Mesenchymal stem cell (in vitro differentiated cells and primary cell): Measurements from ENCODE around the gene MYO10.

Source experiments
- DNase-seq: peaks from one replicate; pipeline ENCODE4 v3.0.0-alpha.2; 2013
- H2AFZ ChIP-seq: one replicate; pipeline ENCODE4 v1.6.1; 2013; ENCODE audit warnings: low read depth, mild to moderate bottlenecking, control low read depth, inconsistent platforms, low read length, moderate library complexity
- H2AK5ac ChIP-seq: 2 replicates; pipeline ENCODE4 v1.6.1; 2013; ENCODE audit warnings: low read length, moderate library complexity, mild to moderate bottlenecking, inconsistent platforms; ENCODE audit not compliant: severe bottlenecking
- H2BK120ac ChIP-seq: one replicate; pipeline ENCODE4 v1.6.1; 2013; ENCODE audit warnings: low read depth, mild to moderate bottlenecking, inconsistent platforms, low read length, moderate library complexity
- H2BK12ac ChIP-seq, 2 experiments: one replicate each; pipeline ENCODE4 v1.6.1; 2013; ENCODE audit warnings: inconsistent platforms in 2 of 2, low read length in 2 of 2, mild to moderate bottlenecking in 2 of 2, moderate library complexity in 2 of 2, control low read depth in 1 of 2
- H2BK15ac ChIP-seq: one replicate; pipeline ENCODE4 v1.6.1; 2013; ENCODE audit warnings: mild to moderate bottlenecking, low read depth, inconsistent platforms; ENCODE audit not compliant: poor library complexity, severe bottlenecking
- H2BK5ac ChIP-seq: 2 replicates; pipeline ENCODE4 v1.6.1; 2013; ENCODE audit warnings: low read depth, mild to moderate bottlenecking, low read length, control low read depth, inconsistent platforms; ENCODE audit not compliant: poor library complexity, severe bottlenecking
- H3K14ac ChIP-seq, 2 experiments: one replicate each; pipeline ENCODE4 v1.6.1; 2013; ENCODE audit warnings: inconsistent platforms in 2 of 2, low read length in 2 of 2, control low read depth in 1 of 2, mild to moderate bottlenecking in 1 of 2, moderate library complexity in 1 of 2
- H3K18ac ChIP-seq, 2 experiments: one replicate each; pipeline ENCODE4 v1.6.1; 2013; ENCODE audit warnings: inconsistent platforms in 2 of 2, low read length in 2 of 2, control low read depth in 1 of 2, low read depth in 1 of 2, mild to moderate bottlenecking in 1 of 2
- H3K23ac ChIP-seq, 2 experiments: one replicate each; pipeline ENCODE4 v1.6.1; 2013; ENCODE audit warnings: inconsistent platforms in 2 of 2, low read length in 2 of 2, mild to moderate bottlenecking in 2 of 2, moderate library complexity in 2 of 2, control low read depth in 1 of 2
- H3K27ac ChIP-seq: 2 replicates; pipeline ENCODE4 v1.5.1; 2013; ENCODE audit warnings: mild to moderate bottlenecking, moderate library complexity, low read length, control low read depth, inconsistent platforms; ENCODE audit not compliant: poor library complexity, severe bottlenecking
- H3K27me3 ChIP-seq, 2 experiments: 2 replicates each; pipeline versions ENCODE4 v1.6.1 to v1.7.0; 2013; ENCODE audit warnings: low read length in 2 of 2, mild to moderate bottlenecking in 2 of 2, moderate library complexity in 2 of 2, control low read depth in 1 of 2, inconsistent platforms in 1 of 2; ENCODE audit not compliant: control insufficient read depth in 1 of 2, insufficient read depth in 1 of 2
- H3K36me3 ChIP-seq, 2 experiments: 2 replicates each; pipeline versions ENCODE4 v1.6.1 to v1.7.0; 2013; ENCODE audit warnings: low read length in 2 of 2, control low read depth in 1 of 2, inconsistent platforms in 1 of 2, low read depth in 1 of 2, mild to moderate bottlenecking in 1 of 2; ENCODE audit not compliant: insufficient read depth in 2 of 2, control insufficient read depth in 1 of 2
- H3K4ac ChIP-seq, 2 experiments: one replicate each; pipeline ENCODE4 v1.6.1; 2013; ENCODE audit warnings: inconsistent platforms in 2 of 2, low read length in 2 of 2, mild to moderate bottlenecking in 2 of 2, moderate library complexity in 2 of 2, control low read depth in 1 of 2, low read depth in 1 of 2
- H3K4me1 ChIP-seq: 2 replicates; pipeline ENCODE4 v1.6.1; 2013; ENCODE audit warnings: low read depth, low read length, control low read depth; ENCODE audit not compliant: control insufficient read depth, insufficient read depth
- H3K4me2 ChIP-seq: 2 replicates; pipeline ENCODE4 v1.6.1; 2013; ENCODE audit warnings: low read length, mild to moderate bottlenecking, inconsistent platforms; ENCODE audit not compliant: poor library complexity, severe bottlenecking
- H3K4me3 ChIP-seq, 2 experiments: 2 replicates each; pipeline versions ENCODE4 v1.5.1 to v1.7.0; 2013; ENCODE audit warnings: low read length in 2 of 2, mild to moderate bottlenecking in 2 of 2, control low read depth in 1 of 2, low read depth in 1 of 2; ENCODE audit not compliant: insufficient read depth in 1 of 2
- H3K79me1 ChIP-seq: replicated peaks from 2 replicates; pipeline ENCODE4 v1.6.1; 2013; ENCODE audit warnings: mild to moderate bottlenecking, control low read depth, low read length, inconsistent platforms; ENCODE audit not compliant: poor library complexity, severe bottlenecking
- H3K9ac ChIP-seq: 2 replicates; pipeline ENCODE4 v1.7.0; 2013; ENCODE audit warnings: mild to moderate bottlenecking, low read length, moderate library complexity
- H3K9me3 ChIP-seq: 2 replicates; pipeline ENCODE4 v1.7.0; 2013; ENCODE audit warnings: mild to moderate bottlenecking, low read length; ENCODE audit not compliant: control insufficient read depth
- H4K8ac ChIP-seq: one replicate; pipeline ENCODE4 v1.6.1; 2013; ENCODE audit warnings: inconsistent platforms, mild to moderate bottlenecking, low read length, moderate library complexity
- H4K91ac ChIP-seq: one replicate; pipeline ENCODE4 v1.6.1; 2013; ENCODE audit warnings: mild to moderate bottlenecking, low read length, inconsistent platforms
- WGBS: methylation state at CpG from one replicate; pipeline ENCODE4 v1.1.7; 2013; ENCODE audit warnings: mixed read lengths; 5-methylcytosine and 5-hydroxymethylcytosine counted together

Gene MYO10

DNA sequence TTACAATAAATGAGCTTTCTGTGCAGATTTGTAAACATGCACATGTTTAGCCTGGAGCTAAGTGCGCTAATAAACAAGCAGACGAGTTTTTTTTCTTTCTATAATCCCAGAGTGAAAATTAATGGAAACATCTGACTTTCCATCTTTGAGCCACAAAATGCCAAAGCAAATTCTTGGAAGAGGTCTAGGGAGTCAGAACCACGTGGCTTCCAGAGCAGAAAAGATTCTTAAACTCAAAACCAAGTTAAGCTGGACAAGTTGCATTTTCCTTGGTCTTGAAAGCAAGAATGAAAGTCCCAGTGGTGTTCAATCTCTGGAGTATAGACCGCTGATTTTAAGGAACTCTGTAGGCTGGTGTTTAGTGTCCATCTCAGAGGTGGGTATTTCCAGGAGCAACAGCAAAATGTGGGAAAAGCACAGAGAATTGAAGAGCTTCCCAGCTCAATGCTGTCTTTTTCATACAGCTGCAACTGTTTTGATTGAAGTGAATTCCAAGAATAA lies 71.4 kb downstream of the MYO10 start:
- Histone ChIP-seq H3K79me1 (peaks cover 30% of the 10 kb centered on the region), H2BK15ac (no peak overlapping the region), H3K4me3 (peak overlapping the region in 1 of 2 experiments; percentile 56), H4K91ac (no peak overlapping the region), H2BK5ac (no peak overlapping the region), H3K4ac (no peak overlapping the region), H2BK120ac (no peak overlapping the region), H2BK12ac (no peak overlapping the region), H3K4me1 (peaks cover 20% of the 10 kb centered on the region), H3K27me3 (no peaks in the 10 kb centered on the region), H3K4me2 (no peak overlapping the region), H3K23ac (no peak overlapping the region), H3K9me3 (no peaks in the 10 kb centered on the region), H3K14ac (no peak overlapping the region), H3K27ac (peak overlapping the region; percentile 4), H2AFZ (no peak overlapping the region), H3K18ac (no peak overlapping the region), H2AK5ac (no peak overlapping the region), H4K8ac (no peak overlapping the region), H3K9ac (peak overlapping the region; percentile 16), H3K36me3 (no peaks in the 10 kb centered on the region)
- WGBS, result 77% methylated on average over 4 of the region's 4 CpGs
- peak; percentile 33 for DNase-seq

DNA sequence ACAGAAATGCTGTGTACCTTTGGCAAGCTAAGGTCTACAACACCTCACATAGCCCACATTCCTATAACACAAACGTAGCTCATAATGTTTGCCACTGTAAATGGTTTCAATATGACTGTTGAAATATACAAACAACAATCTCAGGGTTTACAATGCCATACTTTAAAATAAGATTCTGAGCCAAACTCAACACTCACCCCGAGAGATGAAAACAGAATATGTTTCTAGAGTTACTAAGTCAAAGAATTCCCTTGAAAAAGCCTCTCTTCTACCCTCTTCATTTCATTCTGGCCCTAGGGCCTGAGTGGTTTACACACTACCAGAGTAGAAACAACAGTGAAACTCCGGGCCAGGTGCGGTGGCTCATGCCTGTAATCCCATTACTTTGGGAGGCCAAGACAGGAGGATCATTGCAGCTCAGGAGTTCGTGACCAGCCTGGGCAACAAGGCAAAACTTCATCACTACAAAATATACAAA lies 72.6 kb downstream of the MYO10 start:
- Histone ChIP-seq H2BK120ac (no peak overlapping the region), H3K9me3 (peaks cover 3% of the 10 kb centered on the region), H3K9ac (no peak overlapping the region), H3K4me2 (no peak overlapping the region), H4K91ac (no peak overlapping the region), H3K4ac (no peak overlapping the region), H2BK15ac (no peak overlapping the region), H3K27ac (no peak overlapping the region), H2AFZ (no peak overlapping the region), H2AK5ac (no peak overlapping the region), H3K4me1 (peaks cover 20% of the 10 kb centered on the region), H4K8ac (no peak overlapping the region), H2BK5ac (no peak overlapping the region), H3K18ac (no peak overlapping the region), H3K27me3 (no peaks in the 10 kb centered on the region), H2BK12ac (no peak overlapping the region), H3K14ac (no peak overlapping the region), H3K4me3 (no peak overlapping the region), H3K23ac (no peak overlapping the region), H3K36me3 (no peaks in the 10 kb centered on the region), H3K79me1 (peaks cover 32% of the 10 kb centered on the region)
- DNase-seq, result no peak
- WGBS, result 92% methylated on average over 4 of the region's 5 CpGs

DNA sequence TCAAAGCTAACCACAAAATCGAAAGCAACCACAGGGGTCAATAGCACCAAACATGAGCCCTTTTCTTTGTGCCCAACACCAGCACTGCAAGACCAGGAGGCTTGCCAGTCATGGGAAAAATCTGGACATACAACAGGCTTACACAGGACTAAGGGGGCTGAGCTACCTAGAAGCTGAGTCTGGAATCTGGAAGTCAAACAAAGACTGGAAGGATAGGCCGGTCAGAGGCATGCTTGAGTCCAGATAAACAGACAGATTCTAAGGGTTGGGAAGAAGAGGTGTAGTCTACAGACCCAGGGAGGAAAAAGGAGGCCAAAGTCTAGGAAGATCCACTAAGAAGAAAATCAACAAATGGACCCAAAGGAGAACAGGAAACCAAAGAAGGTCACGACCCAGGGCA lies 73.3 kb downstream of the MYO10 start:
- H3K27ac ChIP-seq, result no peak overlapping the region
- H4K8ac ChIP-seq, result no peak overlapping the region
- H3K4me1 ChIP-seq, result peaks cover 20% of the 10 kb centered on the region
- no peak overlapping the region for H3K14ac ChIP-seq
- no peak overlapping the region for H2BK5ac ChIP-seq
- no peak overlapping the region for H2AFZ ChIP-seq
- peak overlapping the region in 1 of 2 experiments; percentile 37 for H3K4ac ChIP-seq
- no peak overlapping the region for H2BK120ac ChIP-seq
- peak overlapping the region; percentile 47 for H2AK5ac ChIP-seq
- no peak overlapping the region for H3K23ac ChIP-seq
- 81% methylated on average over 3 of the region's 3 CpGs for WGBS
- H2BK15ac ChIP-seq, result no peak overlapping the region
- no peak overlapping the region for H3K9ac ChIP-seq
- peaks cover 32% of the 10 kb centered on the region for H3K79me1 ChIP-seq
- no peak for DNase-seq
- H3K4me2 ChIP-seq, result no peak overlapping the region
- H4K91ac ChIP-seq, result no peak overlapping the region
- no peak overlapping the region for H2BK12ac ChIP-seq
- H3K18ac ChIP-seq, result no peak overlapping the region
- H3K4me3 ChIP-seq, result no peak overlapping the region
- H3K9me3 ChIP-seq, result peaks cover 3% of the 10 kb centered on the region
- no peaks in the 10 kb centered on the region for H3K27me3 ChIP-seq
- H3K36me3 ChIP-seq, result no peaks in the 10 kb centered on the region

DNA sequence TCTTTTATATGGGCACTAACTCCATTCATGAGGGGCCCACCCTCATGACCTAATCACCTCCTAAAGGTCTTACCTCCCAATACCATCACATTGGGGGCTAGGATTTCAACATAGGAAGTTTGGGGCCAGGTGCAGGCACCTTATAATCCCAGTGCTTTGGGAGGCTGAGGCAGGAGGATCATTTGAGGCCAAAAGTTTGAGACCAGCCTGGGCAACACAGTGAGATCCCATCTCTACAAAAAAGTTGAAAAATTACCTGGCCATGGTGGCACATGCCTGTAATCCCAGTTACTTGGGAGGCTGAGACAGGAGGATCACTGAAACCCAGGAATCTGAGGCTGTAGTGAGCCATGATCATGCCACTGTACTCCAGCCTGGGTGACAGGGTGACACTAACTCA lies 76.7 kb downstream of the MYO10 start:
- Histone ChIP-seq H4K91ac (no peak overlapping the region), H2BK15ac (no peak overlapping the region), H3K9ac (no peak overlapping the region), H2AK5ac (no peak overlapping the region), H2AFZ (no peak overlapping the region), H3K9me3 (peaks cover 3% of the 10 kb centered on the region), H3K4me1 (peaks cover 14% of the 10 kb centered on the region), H3K4me2 (no peak overlapping the region), H3K4me3 (no peak overlapping the region), H3K27me3 (no peaks in the 10 kb centered on the region), H3K23ac (no peak overlapping the region), H3K79me1 (peaks cover 33% of the 10 kb centered on the region), H2BK12ac (no peak overlapping the region), H2BK5ac (no peak overlapping the region), H3K4ac (no peak overlapping the region), H4K8ac (no peak overlapping the region), H3K27ac (no peak overlapping the region), H3K36me3 (no peaks in the 10 kb centered on the region), H3K18ac (no peak overlapping the region), H2BK120ac (no peak overlapping the region), H3K14ac (no peak overlapping the region)
- no peak for DNase-seq
